Mesenteric fat pad (tissue), 1 donor: ENCODE measurements around the gene RECQL5. TPM values are rescaled to one million over a fixed set of nuclear protein-coding genes. Genes with fewer than 3 reads are reported as not detected.

ENCODE experiments used
- total RNA-seq: library from RNA; stranded (reverse); fragmentation: NEBNext Ultra II Directional; extraction: Animal tissue kit (Norgen Biotek cat#: 25700); gene quantifications from one replicate; pipeline ENCODE4 v1.2.1, GENCODE V29; 2021
- donor health status: DM: yes; HTN: yes; CAD: no.

Gene RECQL5
- total RNA-seq, 1 donor from 2014 or later = 12.7 TPM

Other genes with a start within 250 kb of the RECQL5 start
- gene TMEM94, start 210.5 kb downstream of the RECQL5 start, total RNA-seq = 61.0 TPM
- gene CASKIN2, start 151.6 kb downstream of the RECQL5 start, total RNA-seq = 72.8 TPM
- 13.7 TPM for gene TSEN54, start 150.6 kb downstream of the RECQL5 start, total RNA-seq
- 8.2 TPM for gene LLGL2, start 141.5 kb downstream of the RECQL5 start, total RNA-seq
- gene MYO15B, start 79.4 kb downstream of the RECQL5 start, total RNA-seq = 110 TPM
- 0.42 TPM for gene SMIM5, start 33.7 kb downstream of the RECQL5 start, total RNA-seq
- gene SAP30BP, start 184 bp upstream of the RECQL5 start, total RNA-seq = 86.0 TPM
- gene ITGB4, start 54.3 kb upstream of the RECQL5 start, total RNA-seq = 13.9 TPM
- gene GALK1, start 98.0 kb upstream of the RECQL5 start, total RNA-seq = 26.4 TPM
- gene UNK, start 117.7 kb upstream of the RECQL5 start, total RNA-seq = 24.6 TPM
- 12.8 TPM for gene UNC13D, start 177.2 kb upstream of the RECQL5 start, total RNA-seq
- 125 TPM for gene WBP2, start 188.2 kb upstream of the RECQL5 start, total RNA-seq
- 35.7 TPM for gene TRIM47, start 211.4 kb upstream of the RECQL5 start, total RNA-seq
- gene TRIM65, start 229.8 kb upstream of the RECQL5 start, total RNA-seq = 20.9 TPM
- gene MRPL38, start 237.7 kb upstream of the RECQL5 start, total RNA-seq = 70.8 TPM